NT2/D1 (cell line): ENCODE measurements around the gene ADAMTSL2.
A peak's percentile ranks its signal among the peaks of the same experiment; 100 is the strongest.

ENCODE experiments used
- DNase-seq: peaks from one replicate; pipeline ENCODE4 v3.0.0-alpha.2; 2011; ENCODE audit warnings: low read depth, low spot score
- H3K27me3 ChIP-seq: 2 replicates; pipeline ENCODE4 v1.6.0; 2011; ENCODE audit warnings: mild to moderate bottlenecking; ENCODE audit not compliant: insufficient read length, insufficient read depth
- H3K36me3 ChIP-seq: 2 replicates; pipeline ENCODE4 v1.6.1; 2011; ENCODE audit warnings: mild to moderate bottlenecking, low read length, mixed read lengths; ENCODE audit not compliant: insufficient read depth, insufficient read length
- H3K4me1 ChIP-seq: 2 replicates; pipeline ENCODE4 v1.5.1; 2011; ENCODE audit not compliant: insufficient read depth, insufficient read length
- H3K4me3 ChIP-seq: 2 replicates; pipeline ENCODE4 v1.5.1; 2011; ENCODE audit warnings: low read depth; ENCODE audit not compliant: insufficient read length
- H3K9ac ChIP-seq: 2 replicates; pipeline ENCODE4 v1.6.0; 2011; ENCODE audit warnings: low read depth; ENCODE audit not compliant: insufficient read length
- H3K9me3 ChIP-seq: 2 replicates; pipeline ENCODE4 v1.5.1; 2011; ENCODE audit warnings: mild to moderate bottlenecking, low read length; ENCODE audit not compliant: insufficient read depth
- SUZ12 ChIP-seq: IDR thresholded peaks from 2 replicates; pipeline ENCODE4 v1.6.1; 2011; ENCODE audit not compliant: insufficient read length, insufficient read depth; ENCODE audit errors: extremely low read depth
- YY1 ChIP-seq: IDR thresholded peaks from 2 replicates; pipeline ENCODE4 v1.6.1; 2011; ENCODE audit not compliant: insufficient read length, insufficient read depth
- ZNF274 ChIP-seq: IDR thresholded peaks from 2 replicates; pipeline ENCODE4 v1.6.1; 2011; ENCODE audit warnings: mild to moderate bottlenecking, low read depth, low read length

The ADAMTSL2 gene

DNA sequence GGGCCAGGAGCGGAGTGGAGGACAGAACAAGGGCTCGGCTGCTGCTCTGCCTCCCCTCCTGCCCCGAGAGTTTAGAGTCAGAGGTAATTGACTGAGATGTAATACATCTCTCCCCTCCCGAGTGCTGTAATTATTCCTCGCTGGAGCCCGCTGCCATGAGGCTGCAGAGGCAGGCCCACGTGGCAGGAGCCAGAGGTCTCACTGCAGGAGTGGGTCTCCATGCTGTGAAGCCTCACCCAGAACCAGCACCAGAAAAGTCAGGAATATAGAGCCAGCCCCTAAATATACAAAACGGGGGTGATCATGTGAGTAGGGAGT is 72.2 kb downstream of the ADAMTSL2 start:
- Histone ChIP-seq H3K9me3 (no peaks in the 10 kb centered on the region), H3K9ac (no peak overlapping the region), H3K36me3 (no peaks in the 10 kb centered on the region), H3K27me3 (peaks cover 45% of the 10 kb centered on the region), H3K4me1 (peaks cover 24% of the 10 kb centered on the region), H3K4me3 (no peak overlapping the region)
- no peak for DNase-seq
- TF ChIP-seq ZNF274 (no peak), SUZ12 (no peak), YY1 (no peak)

DNA sequence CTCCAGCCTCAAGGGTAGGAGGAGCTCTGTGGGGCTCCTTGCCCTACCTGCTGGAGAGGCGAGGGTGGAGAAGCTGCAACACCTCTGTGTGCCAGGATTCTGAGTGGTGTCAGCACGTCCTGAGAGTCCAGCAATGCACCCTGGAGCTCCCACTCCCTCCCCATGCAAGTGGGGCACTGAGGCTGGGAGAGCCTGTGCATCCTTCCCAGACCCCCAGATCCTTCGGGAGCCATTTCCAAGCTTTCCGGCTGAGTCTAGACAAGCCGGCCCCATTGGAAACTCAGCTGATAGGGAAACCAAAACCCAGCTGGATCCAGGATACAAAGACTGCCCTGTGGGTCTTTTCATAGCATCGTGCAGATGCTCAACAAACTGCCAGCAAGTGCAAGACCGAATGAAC is 72.9 kb downstream of the ADAMTSL2 start:
- H3K27me3 ChIP-seq: peaks cover 53% of the 10 kb centered on the region
- DNase-seq: no peak

DNA sequence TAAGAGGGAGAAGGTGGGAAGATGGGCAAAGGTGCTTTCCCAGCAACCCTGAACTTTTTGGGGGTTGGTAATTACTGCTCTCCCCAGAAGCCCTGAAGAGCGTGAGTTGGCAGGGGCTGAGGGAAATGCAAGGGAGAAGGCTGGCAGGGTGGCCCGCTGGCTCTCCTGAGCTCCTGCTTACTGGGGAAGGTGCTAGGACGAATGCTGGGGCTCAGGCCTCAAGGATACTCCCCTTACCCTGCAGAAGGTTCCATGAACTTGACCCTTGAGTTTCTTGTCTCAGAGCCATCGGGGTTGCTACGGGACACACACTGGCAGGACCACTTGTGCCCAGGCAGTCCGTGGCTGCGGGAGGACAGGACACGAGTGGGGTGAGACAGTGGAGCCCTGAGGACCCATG is 73.5 kb downstream of the ADAMTSL2 start:
- peaks cover 24% of the 10 kb centered on the region for H3K4me1 ChIP-seq
- peaks cover 57% of the 10 kb centered on the region for H3K27me3 ChIP-seq
- H3K9ac ChIP-seq: no peak overlapping the region
- no peak for TF ChIP-seq ZNF274
- TF ChIP-seq SUZ12: no peak
- TF ChIP-seq YY1: no peak
- H3K9me3 ChIP-seq: no peaks in the 10 kb centered on the region
- no peak for DNase-seq
- H3K4me3 ChIP-seq: no peak overlapping the region
- no peaks in the 10 kb centered on the region for H3K36me3 ChIP-seq

More for the DNA sequence above, 72.9 kb downstream of the ADAMTSL2 start:
- H3K9me3 ChIP-seq: no peaks in the 10 kb centered on the region
- no peak for TF ChIP-seq ZNF274
- no peak for TF ChIP-seq SUZ12
- TF ChIP-seq YY1: no peak
- H3K9ac ChIP-seq: no peak overlapping the region
- H3K4me1 ChIP-seq: peaks cover 24% of the 10 kb centered on the region
- H3K36me3 ChIP-seq: no peaks in the 10 kb centered on the region
- no peak overlapping the region for H3K4me3 ChIP-seq

DNA sequence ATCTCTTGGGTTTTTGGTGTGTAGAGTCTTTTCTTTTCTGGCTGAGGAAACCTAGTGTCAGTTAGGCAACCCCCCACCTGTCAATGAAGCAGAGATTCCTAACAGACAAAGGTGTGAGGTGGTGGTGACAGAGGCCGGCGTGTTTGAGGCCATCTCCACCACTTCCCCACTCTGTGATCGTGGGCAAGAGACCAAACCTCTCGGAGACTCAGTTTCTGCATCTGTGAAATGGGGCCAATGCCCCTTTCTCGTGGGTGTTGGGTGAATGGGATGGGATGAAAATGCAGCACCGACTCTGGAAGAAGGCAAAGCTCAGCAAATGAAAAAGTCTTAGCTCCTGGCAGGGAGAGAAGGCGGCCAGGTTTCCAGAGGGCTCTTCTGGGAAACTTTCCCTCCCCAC is 73.9 kb downstream of the ADAMTSL2 start:
- Histone ChIP-seq H3K9me3 (no peaks in the 10 kb centered on the region), H3K4me1 (peaks cover 22% of the 10 kb centered on the region), H3K9ac (no peak overlapping the region), H3K27me3 (peaks cover 57% of the 10 kb centered on the region), H3K36me3 (no peaks in the 10 kb centered on the region), H3K4me3 (peak overlapping the region; percentile 49)
- DNase-seq: no peak
- TF ChIP-seq SUZ12: no peak
- no peak for TF ChIP-seq YY1
- no peak for TF ChIP-seq ZNF274

DNA sequence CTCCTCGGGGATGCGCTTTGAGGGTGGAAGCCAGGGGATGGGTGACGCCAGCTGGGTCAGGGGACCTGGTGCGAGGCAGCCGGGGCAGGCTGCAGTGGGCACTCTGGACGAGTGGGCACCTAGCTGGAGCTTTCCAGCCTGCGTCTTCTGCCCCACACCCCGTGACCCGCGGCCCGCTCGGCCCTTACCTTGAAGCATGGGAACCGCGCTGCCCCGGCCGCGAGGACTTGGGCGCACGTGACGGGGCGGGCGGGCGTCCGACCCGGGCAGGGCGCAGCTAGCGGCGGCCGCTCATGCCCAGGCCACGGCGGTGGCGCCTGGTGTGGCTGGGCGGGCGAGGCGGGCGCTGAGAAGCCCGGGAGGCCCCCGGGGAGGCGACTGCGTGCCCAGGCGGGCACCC is 74.4 kb downstream of the ADAMTSL2 start:
- Histone ChIP-seq H3K9me3 (no peaks in the 10 kb centered on the region), H3K4me1 (peaks cover 20% of the 10 kb centered on the region), H3K9ac (peak overlapping the region; percentile 72), H3K4me3 (peak overlapping the region; percentile 49), H3K36me3 (no peaks in the 10 kb centered on the region), H3K27me3 (peaks cover 58% of the 10 kb centered on the region)
- TF ChIP-seq SUZ12: no peak
- no peak for TF ChIP-seq ZNF274
- no peak for TF ChIP-seq YY1
- no peak for DNase-seq

DNA sequence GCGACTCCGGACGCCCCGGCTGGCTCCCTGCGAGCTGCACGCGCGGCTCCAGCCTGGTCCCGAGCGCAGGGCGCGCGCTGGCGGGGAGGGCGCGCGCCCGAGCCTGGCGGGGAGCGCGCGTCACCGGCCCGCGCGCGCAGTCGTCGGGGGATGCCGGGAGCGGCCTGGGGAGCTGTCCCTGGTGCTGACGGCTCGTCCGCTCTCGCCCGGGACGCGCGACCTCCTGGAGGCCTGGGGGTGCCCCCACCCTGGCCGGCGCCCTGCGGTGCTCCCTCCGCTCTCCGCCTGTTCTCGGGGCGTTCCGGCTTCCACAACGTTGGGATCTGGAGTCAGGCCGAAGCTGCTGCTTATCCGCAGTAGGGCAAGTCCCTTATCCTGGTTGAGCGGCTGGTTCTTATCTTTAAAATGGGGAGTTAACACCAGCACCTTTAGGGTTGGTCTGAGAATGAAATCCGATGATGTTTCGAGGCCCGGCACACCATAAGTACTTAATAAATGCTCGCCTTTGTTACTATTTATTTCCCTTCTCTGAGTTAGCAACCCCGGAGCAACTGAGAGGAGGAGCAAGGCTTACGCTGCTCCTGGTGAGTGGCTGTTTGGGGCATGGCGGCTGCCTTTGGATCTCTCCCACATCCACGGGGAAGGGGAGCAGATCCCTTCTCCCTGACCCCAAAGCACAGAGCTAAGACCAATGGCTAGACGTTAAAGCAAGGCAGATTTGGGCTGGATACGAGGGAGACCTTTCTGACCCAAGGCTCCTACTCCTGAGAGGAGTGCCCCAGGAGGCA is 75.0 kb downstream of the ADAMTSL2 start, which contains the start of gene FAM163B:
Gene FAM163B, minus strand, starts transcription at position 79 of the 788 bp plus-strand sequence. CDS start 29,166 bp downstream, outside the sequence.
- TF ChIP-seq YY1: no peak
- TF ChIP-seq SUZ12: no peak
- no peak for TF ChIP-seq ZNF274
- H3K4me3 ChIP-seq: peak within 1 kb of the TSS; percentile 49
- H3K9ac ChIP-seq: peak within 1 kb of the TSS; percentile 72
- no peaks in the 10 kb centered on the region for H3K36me3 ChIP-seq
- H3K27me3 ChIP-seq: peaks cover 65% of the 10 kb centered on the region
- H3K9me3 ChIP-seq: no peaks in the 10 kb centered on the region
- peak; percentile 27 for DNase-seq
- peaks cover 20% of the 10 kb centered on the region for H3K4me1 ChIP-seq

DNA sequence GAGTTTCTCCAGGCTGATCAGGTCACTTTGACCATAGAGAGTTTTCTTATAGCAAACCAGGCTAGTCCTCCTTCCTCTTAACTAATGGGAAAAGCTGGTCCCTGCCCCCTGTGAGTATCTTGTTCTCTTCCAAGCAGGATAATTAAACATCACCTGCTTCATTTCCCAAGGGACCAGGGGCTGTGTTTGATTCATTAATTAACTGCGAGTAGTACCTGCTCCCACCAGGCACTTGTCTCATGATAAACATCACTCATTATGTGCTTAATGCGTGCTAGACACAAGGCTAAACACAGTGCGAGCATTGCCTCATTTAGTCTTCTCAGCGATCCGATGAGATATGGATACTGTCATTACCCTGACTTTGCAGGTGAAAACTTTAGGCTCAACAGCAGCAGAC is 76.3 kb downstream of the ADAMTSL2 start:
- peaks cover 74% of the 10 kb centered on the region for H3K27me3 ChIP-seq
- peaks cover 19% of the 10 kb centered on the region for H3K4me1 ChIP-seq
- H3K9ac ChIP-seq: no peak overlapping the region
- TF ChIP-seq ZNF274: no peak
- no peak for TF ChIP-seq YY1
- TF ChIP-seq SUZ12: no peak
- H3K36me3 ChIP-seq: no peaks in the 10 kb centered on the region
- no peak overlapping the region for H3K4me3 ChIP-seq
- H3K9me3 ChIP-seq: no peaks in the 10 kb centered on the region
- DNase-seq: no peak
